NCI-H1436 (cell line): ENCODE data around the gene SYNC.
"Not testable (repeated sequence)": the region's sequence is repeated elsewhere in the genome, so short reads cannot be mapped to it uniquely, and the experiment has no call there.

ENCODE experiments used
- DNase-seq: peaks from one replicate; lab custom pipeline; 2025; lab: John Stamatoyannopoulos, UW

SYNC gene

DNA sequence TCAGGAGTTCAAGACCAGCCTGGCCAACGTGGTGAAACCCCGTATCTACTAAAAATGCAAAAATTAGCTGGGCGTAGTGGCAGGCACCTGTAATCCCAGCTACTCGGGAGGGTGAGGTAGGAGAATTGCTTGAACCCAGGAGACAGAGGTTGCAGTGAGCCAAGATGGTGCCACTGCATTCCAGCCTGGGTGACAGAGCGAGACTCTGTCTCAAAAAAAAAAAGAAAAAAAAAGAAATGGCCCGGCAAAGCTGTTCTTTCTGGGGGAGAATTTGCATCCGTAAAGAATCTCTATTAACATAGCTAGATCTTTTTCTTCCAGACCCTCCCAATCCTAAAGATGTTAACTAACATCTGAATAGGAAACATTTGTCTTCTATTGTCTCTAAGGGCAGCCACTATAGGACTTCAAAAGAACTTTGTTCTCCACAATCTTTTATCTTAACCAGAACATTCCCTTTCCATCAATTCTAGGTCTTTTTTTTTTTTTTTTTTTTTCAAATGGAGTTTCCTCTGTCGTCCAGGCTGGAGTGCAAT, 60.2 kb downstream of the SYNC start:
- not testable (repeated sequence) for DNase-seq

DNA sequence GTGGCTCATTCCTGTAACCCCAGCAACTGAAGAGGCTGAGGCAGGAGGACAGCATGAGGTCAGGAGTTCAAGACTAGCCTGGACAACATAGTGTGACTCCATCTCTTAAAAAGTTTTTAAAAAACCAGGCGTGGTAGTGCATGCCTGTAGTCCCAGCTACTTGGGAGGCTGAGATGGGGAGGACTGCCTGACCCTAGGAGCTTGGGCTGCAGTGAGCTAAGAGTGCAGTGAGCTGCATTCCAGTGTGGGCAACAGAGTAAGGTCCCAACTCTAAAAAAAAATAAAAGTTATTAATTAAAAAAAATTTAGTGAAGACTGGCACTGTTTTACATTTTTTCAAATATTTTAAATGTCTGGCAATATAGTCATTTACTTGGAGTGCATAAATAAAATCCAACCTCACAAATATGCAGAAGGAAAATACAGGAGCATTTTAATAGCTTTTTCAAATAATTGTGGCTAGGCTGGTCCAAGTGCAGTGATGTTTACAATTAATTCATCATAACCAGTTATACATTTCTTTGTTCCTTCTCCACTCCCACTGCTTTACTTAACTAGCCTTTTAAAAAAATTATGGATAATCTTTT, 63.0 kb downstream of the SYNC start:
- DNase-seq = no peak

- no peak for DNase-seq
Measured at GRCh38 chr1:32636914-32637645, 65.5 kb downstream of the SYNC start.

GRCh38 chr1:32635508-32636277, 66.9 kb downstream of the SYNC start:
- no peak for DNase-seq

GRCh38 chr1:32632829-32633228, 69.7 kb downstream of the SYNC start:
- no peak for DNase-seq

- not testable (repeated sequence) for DNase-seq
Measured at GRCh38 chr1:32630173-32630572, 72.4 kb downstream of the SYNC start.
